ENCODE results near the gene IMMP2L. TPM values are rescaled to one million over a fixed set of nuclear protein-coding genes. Genes with fewer than 3 reads are reported as not detected.

IMMP2L gene
- total RNA-seq, 1 donor from 2014 or later, result 17.8 TPM

GRCh38 chr7:110894111-110894510 is 668.2 kb downstream of the IMMP2L start:
- no peaks in the 10 kb centered on the region for H3K4me1 ChIP-seq
- DNase-seq, result no peak
- H3K27me3 ChIP-seq (ENCODE audit: low read depth), result no peaks in the 10 kb centered on the region
- TF ChIP-seq CTCF (IDR thresholded peaks at IDR 0.05; ENCODE audit: borderline replicate concordance), result no peak
- H3K27ac ChIP-seq (replicated peaks), result no peak overlapping the region
- no peak overlapping the region for H3K4me3 ChIP-seq
- intact Hi-C loops (cut with micrococcal nuclease), result no loop called here
- peaks cover 6% of the 10 kb centered on the region for H3K9me3 ChIP-seq (replicated peaks)
- no peaks in the 10 kb centered on the region for H3K36me3 ChIP-seq

GRCh38 chr7:110891197-110891596 is 671.1 kb downstream of the IMMP2L start:
- Histone ChIP-seq H3K27ac (replicated peaks) (no peak overlapping the region), H3K27me3 (ENCODE audit: low read depth) (no peaks in the 10 kb centered on the region)

GRCh38 chr7:110890101-110890500 is 672.2 kb downstream of the IMMP2L start:
- H3K4me1 ChIP-seq, result peaks cover 6% of the 10 kb centered on the region
- no peaks in the 10 kb centered on the region for H3K9me3 ChIP-seq (replicated peaks)
- H3K27me3 ChIP-seq (ENCODE audit: low read depth), result no peaks in the 10 kb centered on the region
- no peaks in the 10 kb centered on the region for H3K36me3 ChIP-seq
- no peak overlapping the region for H3K27ac ChIP-seq (replicated peaks)
- H3K4me3 ChIP-seq, result no peak overlapping the region
- TF ChIP-seq CTCF (IDR thresholded peaks at IDR 0.05; ENCODE audit: borderline replicate concordance), result no peak
- intact Hi-C loops (cut with micrococcal nuclease), result no loop called here
- DNase-seq, result no peak

More at GRCh38 chr7:110891197-110891596, 671.1 kb downstream of the IMMP2L start:
- intact Hi-C loops (cut with micrococcal nuclease), result no loop called here
- Histone ChIP-seq H3K4me3 (no peak overlapping the region), H3K36me3 (no peaks in the 10 kb centered on the region), H3K4me1 (peaks cover 6% of the 10 kb centered on the region), H3K9me3 (replicated peaks) (no peaks in the 10 kb centered on the region)
- no peak for DNase-seq
- no peak for TF ChIP-seq CTCF (IDR thresholded peaks at IDR 0.05; ENCODE audit: borderline replicate concordance)

GRCh38 chr7:110889335-110889734 is 673.0 kb downstream of the IMMP2L start:
- DNase-seq, result no peak
- H3K9me3 ChIP-seq (replicated peaks), result no peaks in the 10 kb centered on the region

GRCh38 chr7:110888641-110889040 is 673.7 kb downstream of the IMMP2L start:
- no peak for TF ChIP-seq CTCF (IDR thresholded peaks at IDR 0.05; ENCODE audit: borderline replicate concordance)
- H3K27me3 ChIP-seq (ENCODE audit: low read depth), result no peaks in the 10 kb centered on the region
- no peaks in the 10 kb centered on the region for H3K9me3 ChIP-seq (replicated peaks)
- no peak for DNase-seq
- H3K36me3 ChIP-seq, result no peaks in the 10 kb centered on the region
- H3K4me3 ChIP-seq, result no peak overlapping the region
- H3K27ac ChIP-seq (replicated peaks), result no peak overlapping the region
- intact Hi-C loops (cut with micrococcal nuclease), result no loop called here
- H3K4me1 ChIP-seq, result peaks cover 6% of the 10 kb centered on the region

More at GRCh38 chr7:110889335-110889734, 673.0 kb downstream of the IMMP2L start:
- no peaks in the 10 kb centered on the region for H3K27me3 ChIP-seq (ENCODE audit: low read depth)
- H3K4me1 ChIP-seq, result peaks cover 6% of the 10 kb centered on the region
- intact Hi-C loops (cut with micrococcal nuclease), result no loop called here
- H3K27ac ChIP-seq (replicated peaks), result no peak overlapping the region
- no peaks in the 10 kb centered on the region for H3K36me3 ChIP-seq
- no peak overlapping the region for H3K4me3 ChIP-seq
- TF ChIP-seq CTCF (IDR thresholded peaks at IDR 0.05; ENCODE audit: borderline replicate concordance), result no peak

GRCh38 chr7:110885474-110885873 is 676.8 kb downstream of the IMMP2L start:
- intact Hi-C loops (cut with micrococcal nuclease), result no loop called here
- Histone ChIP-seq H3K9me3 (replicated peaks) (no peaks in the 10 kb centered on the region), H3K4me1 (peaks cover 9% of the 10 kb centered on the region), H3K36me3 (no peaks in the 10 kb centered on the region), H3K27ac (replicated peaks) (no peak overlapping the region), H3K27me3 (ENCODE audit: low read depth) (no peaks in the 10 kb centered on the region), H3K4me3 (no peak overlapping the region)
- TF ChIP-seq CTCF (IDR thresholded peaks at IDR 0.05; ENCODE audit: borderline replicate concordance), result no peak
- no peak for DNase-seq

Measured in left ventricle myocardium inferior (tissue), 1 donor.